GM18858 (cell line): Measurements from ENCODE around the gene TNFRSF4.
"Not testable (repeated sequence)": the region's sequence is repeated elsewhere in the genome, so short reads cannot be mapped to it uniquely, and the experiment has no call there.

Source experiments
- ATAC-seq: cut with Tn5 transposase; IDR thresholded peaks from one replicate; pipeline ENCODE4 v1.9.1; 2021; ENCODE audit not compliant: unreplicated experiment

Gene TNFRSF4

DNA sequence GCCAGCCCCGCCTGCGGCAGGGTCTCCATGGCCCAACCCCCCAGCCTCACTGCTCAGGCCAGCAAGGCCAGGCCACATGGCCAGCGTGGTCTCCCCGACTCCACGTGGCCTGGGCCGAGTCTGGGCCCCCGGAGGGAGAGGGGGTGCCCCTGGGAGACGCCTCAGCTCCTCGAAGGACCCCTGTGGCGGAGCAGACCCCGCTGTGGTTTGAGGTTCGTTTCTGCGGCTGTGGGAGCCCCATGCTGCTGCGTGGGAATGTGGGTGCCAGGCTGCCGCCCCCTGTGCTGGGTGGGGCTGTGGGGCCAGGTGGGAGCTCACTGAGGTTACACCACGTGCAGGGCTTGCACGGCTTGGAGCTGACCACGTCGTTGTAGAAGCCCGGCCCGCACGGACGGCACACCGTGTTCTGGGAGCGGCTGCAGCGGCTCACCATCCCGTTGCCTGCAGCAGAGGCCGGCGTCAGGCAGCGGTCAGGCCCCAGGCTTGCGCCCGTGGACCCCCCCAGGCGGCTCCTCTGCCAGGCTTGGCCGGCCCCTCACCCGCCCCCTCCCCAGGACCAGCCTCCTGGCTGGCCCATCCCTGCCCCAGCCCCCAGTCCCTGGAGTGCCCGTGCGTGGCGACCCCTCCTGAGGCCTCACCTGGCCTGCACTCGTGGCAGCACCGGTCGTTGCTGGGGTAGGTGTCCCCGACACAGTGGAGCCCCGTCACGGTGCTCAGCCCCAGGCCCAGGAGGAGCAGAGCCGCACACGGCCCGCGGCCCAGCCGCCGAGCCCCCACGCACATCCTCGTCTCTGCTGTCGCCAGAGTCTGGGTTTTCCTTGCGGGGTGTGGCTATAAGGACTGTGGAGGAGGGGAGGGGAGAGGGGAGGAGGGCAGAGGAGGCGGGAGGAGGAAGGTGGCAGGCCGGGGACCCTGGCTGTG, at the start of gene TNFRSF4:
Gene TNFRSF4 (minus strand): TSS at position 809 of the 921 bp plus-strand sequence. CDS start 26 bp downstream, at position 783.
- ATAC-seq, result no peak

DNA sequence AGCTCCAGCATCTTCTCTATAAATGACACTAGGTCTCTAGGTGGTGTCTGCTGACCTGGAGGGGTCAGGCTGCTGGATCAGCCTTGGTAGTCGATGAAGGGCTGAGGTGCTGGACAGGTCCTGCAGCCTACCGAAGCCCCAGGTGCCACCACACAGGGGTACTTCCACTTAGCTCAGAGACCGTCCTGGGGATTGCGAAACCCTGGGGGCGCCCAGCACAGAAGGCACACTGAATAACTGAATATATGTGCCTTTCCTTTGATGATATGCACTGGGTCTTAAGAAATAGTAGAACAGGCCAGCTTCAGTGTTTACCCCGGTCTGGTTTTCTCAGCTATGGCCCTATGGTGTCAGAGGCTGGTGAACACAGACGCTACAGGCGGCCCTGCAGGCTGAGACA, 48.8 kb upstream of the TNFRSF4 start:
- ATAC-seq, result no peak

- no peak for ATAC-seq
These were observed 48.1 kb upstream of the TNFRSF4 start for GRCh38 chr1:1262071-1262470.

GRCh38 chr1:1260843-1261560, 47.0 kb upstream of the TNFRSF4 start:
- no peak for ATAC-seq

DNA sequence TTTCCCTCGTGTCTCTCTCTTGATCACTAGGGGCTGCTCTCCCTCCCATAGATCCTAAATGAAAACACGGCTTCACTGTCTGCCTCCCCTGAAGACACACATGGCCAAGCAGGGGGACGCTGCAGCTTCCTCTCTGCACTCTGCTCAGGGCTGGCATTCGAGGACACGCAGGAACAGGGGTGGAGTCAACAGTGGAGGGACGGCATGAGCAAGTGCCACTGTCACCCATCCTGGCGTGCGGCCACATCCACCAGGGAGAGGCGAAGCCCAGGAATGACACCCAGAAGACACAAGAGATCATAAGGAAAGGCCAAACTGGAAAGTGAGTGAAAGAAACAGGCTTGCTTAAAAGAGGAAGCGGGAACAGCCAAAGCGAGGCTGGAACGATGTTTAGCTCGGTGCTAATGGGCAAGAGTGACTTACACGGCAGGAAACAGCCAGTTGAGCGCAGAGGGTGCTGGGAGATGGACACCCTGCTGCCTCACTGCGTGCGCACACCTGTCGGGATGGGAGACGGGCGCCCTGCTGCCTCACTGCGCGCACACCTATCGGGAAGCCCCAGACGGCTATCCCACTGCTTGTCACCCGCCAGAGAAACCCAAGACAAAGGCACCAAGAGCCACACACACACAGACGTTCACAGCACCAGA, 46.1 kb upstream of the TNFRSF4 start:
- ATAC-seq, result no peak

DNA sequence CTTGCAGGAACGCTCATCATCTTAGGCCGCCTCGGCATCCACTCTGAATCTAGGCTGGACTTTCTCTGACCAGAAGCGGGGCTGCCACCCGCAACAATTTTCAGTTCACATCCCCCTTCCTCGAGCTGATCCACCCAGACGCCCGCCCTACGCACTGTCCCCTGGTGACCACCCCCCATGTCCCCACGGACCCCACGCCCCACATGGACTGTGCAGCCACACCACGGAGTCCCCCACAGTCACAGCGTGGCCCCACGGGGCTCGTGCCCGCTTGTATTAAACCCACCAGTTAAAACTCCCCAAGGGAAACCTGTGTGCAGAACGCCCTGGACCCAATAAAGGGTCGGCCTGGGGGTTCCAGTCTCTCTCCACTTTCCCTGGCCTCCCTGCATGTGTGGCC, 45.6 kb upstream of the TNFRSF4 start:
- ATAC-seq, result no peak

GRCh38 chr1:1259119-1259488, 45.2 kb upstream of the TNFRSF4 start:
- ATAC-seq, result no peak

DNA sequence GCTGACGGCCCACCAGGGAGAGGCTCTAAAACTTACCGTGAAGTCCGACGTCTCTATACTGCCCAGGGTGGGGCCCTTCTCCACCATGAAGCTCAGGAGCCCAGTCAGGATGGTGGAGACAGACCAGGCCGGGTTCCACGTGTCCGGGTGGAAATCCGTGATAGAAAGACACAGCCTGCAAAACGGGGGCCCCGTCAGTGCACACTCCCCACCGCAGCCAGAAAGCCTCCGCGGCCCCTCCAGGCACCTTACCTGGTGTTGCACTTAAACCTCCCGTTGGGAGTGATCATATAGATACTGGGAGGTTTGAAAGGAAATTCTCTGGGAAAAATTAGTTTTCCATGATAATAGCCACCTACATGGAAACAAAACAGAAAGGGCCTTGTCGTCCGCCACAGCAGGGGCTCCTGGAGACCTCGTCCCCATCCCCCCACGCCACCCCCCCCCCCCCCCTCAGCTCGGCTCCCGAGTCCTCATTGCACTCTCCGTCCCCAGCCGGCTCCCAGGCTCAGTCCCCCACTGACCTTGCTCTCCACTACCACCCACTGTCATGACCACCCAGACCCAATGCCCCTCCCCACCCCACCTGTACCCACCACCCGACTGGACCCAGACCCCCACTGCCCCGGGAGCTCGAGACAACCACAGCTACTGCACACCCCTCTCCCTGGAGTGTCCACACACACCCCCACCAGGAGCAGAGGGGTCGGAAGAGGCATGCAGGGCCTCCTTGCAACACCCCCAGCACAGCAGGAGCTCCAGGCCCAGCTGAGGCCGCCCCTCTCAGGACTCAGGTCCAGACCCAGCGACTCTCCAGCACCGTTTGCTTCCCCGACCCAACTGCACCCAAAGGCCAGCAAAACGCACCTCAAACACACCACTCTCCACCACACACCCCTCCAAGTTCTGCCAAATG, 43.3 kb upstream of the TNFRSF4 start:
- ATAC-seq, result no peak

- ATAC-seq, result no peak
These were observed 41.7 kb upstream of the TNFRSF4 start for GRCh38 chr1:1255611-1256010.

GRCh38 chr1:1255078-1255477, 41.1 kb upstream of the TNFRSF4 start:
- no peak for ATAC-seq

- no peak for ATAC-seq
These were observed 40.7 kb upstream of the TNFRSF4 start for GRCh38 chr1:1254667-1254998.

- ATAC-seq, result no peak
These were observed 40.2 kb upstream of the TNFRSF4 start for GRCh38 chr1:1253972-1254666.

DNA sequence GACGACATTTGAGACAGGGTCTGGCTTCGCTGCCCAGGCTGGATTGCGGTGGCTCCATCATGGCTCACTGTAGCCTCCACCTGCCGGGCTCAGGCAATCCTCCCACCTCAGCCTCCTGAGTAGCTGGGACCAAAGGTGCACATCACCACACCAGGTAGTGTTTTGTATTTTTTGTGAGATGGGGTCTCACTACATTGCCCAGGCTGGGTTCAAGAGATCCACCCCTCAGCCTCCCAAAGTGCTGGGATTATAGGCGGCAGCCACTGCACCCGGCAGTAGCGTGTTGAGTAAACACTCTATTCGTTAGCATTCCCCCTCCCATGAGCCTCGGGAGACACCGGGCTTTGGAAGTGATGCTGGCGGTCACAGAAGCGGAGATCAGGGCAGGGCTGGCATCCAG, 39.4 kb upstream of the TNFRSF4 start:
- ATAC-seq, result no peak

- ATAC-seq, result no peak
These were observed 36.9 kb upstream of the TNFRSF4 start for GRCh38 chr1:1250786-1251284.

DNA sequence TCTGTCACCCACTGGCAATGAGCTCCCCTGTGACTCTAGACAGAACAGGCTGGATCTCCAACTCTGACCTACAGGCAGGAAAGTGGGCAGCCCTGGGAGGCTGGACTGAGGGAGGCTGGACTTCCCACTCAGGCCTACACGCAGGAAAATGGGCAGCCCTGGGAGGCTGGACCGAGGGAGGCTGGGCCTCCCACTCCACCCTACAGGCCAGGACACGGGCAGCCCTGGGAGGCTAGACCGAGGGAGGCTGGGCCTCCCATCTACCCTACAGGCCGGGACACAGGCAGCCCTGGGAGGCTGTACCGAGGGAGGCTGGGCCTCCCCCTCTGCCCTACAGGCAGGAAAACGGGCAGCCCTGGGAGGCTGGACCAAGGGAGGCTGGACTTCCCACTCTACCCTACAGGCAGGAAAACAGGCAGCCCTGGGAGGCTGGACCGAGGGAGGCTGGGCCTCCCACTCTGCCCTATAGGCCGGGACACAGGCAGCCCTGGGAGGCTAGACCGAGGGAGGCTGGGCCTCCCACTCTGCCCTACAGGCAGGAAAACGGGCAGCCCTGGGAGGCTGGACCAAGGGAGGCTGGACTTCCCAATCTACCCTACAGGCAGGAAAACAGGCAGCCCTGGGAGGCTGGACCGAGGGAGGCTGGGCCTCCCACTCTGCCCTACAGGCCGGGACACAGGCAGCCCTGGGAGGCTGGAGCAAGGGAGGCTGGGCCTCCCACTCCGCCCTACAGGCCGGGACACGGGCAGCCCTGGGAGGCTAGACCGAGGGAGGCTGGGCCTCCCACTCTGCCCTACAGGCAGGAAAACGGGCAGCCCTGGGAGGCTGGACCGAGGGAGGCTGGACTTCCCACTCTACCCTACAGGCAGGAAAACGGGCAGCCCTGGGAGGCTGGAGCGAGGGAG, 34.3 kb upstream of the TNFRSF4 start:
- ATAC-seq, result not testable (repeated sequence)

- no peak for ATAC-seq
These were observed 33.5 kb upstream of the TNFRSF4 start for GRCh38 chr1:1247341-1247913.

- no peak for ATAC-seq
These were observed 32.8 kb upstream of the TNFRSF4 start, which contains the start of gene C1QTNF12 for GRCh38 chr1:1246577-1247340. TSS of gene C1QTNF12 (minus strand) at chr1:1246722. CDS start at chr1:1246690, 32 bp downstream.
